Astrocyte (in vitro differentiated cells and primary cell): ENCODE measurements around the gene CHCHD4.

Source experiments
- CTCF ChIP-seq: IDR thresholded peaks from 2 replicates; pipeline ENCODE4 v1.5.1; 2011; ENCODE audit warnings: low read depth, mild to moderate bottlenecking, inconsistent platforms, low read length, moderate library complexity; ENCODE audit not compliant: insufficient read depth
- EZH2 ChIP-seq: IDR thresholded peaks from 2 replicates; pipeline ENCODE4 v1.6.1; 2012; ENCODE audit warnings: mild to moderate bottlenecking, low read length, inconsistent platforms; ENCODE audit not compliant: insufficient read depth

DNA sequence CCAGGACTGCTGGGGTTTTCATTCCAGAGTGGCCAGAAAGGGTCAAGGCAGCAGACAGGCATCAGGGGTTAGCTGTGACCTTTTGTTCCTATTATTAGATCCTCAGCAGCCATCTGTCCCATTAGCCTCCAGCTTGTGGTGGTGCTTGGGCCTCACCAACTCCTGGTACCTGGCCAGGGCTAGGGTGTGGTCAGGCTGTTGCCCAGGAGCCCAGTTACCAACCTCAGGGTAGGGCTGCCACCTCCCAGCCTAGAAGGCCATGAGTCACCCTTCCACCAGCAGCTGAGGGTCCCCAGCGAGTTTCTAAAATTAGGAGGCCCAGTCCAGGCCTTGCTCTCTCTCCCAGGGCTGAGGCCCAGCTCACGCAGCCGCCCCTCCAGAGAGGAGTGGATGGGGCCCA lies 12.3 kb upstream of the CHCHD4 start:
- no peak for TF ChIP-seq CTCF
- no peak for TF ChIP-seq EZH2
